Activated CD8-positive, alpha-beta T cell treated with anti-CD3 and anti-CD28 coated beads for 36 hours (primary cell): Measurements from ENCODE around the gene KCNJ3. TPM values are rescaled to one million over a fixed set of nuclear protein-coding genes. Genes with fewer than 3 reads are reported as not detected.

Experiments used
- ATAC-seq: fragments of 200-7000 bp; cut with Tn5 transposase; one replicate; pipeline ENCODE4 v1.10.0; 2021; ENCODE audit warnings: mild to moderate bottlenecking, moderate library complexity
- CTCF ChIA-PET: fragments of 350-600 bp; sonication (Branson Sonifier 250); formaldehyde crosslinking; loops from one replicate; lab custom pipeline; 2021; ENCODE audit warnings: antibody characterized with exemption; lab: Charles Lee
- POLR2A ChIA-PET: fragments of 350-600 bp; sonication (Branson Sonifier 250); formaldehyde crosslinking; loops from one replicate; lab custom pipeline; 2021; ENCODE audit warnings: antibody characterized with exemption; lab: Charles Lee
- DNase-seq: peaks from one replicate; pipeline ENCODE4 v3.0.0-alpha.2; 2020
- H3K27ac Mint-ChIP-seq: one replicate; pipeline ENCODE4 v1.8.0; 2021; ENCODE audit warnings: mild to moderate bottlenecking, mixed read lengths
- H3K27me3 Mint-ChIP-seq: one replicate; pipeline ENCODE4 v1.8.0; 2021; ENCODE audit warnings: mixed read lengths
- H3K36me3 Mint-ChIP-seq: one replicate; pipeline ENCODE4 v1.8.0; 2021; ENCODE audit warnings: low read depth, mixed read lengths
- H3K4me1 Mint-ChIP-seq: one replicate; pipeline ENCODE4 v1.8.0; 2021; ENCODE audit warnings: low read depth, mixed read lengths
- H3K4me3 Mint-ChIP-seq: one replicate; pipeline ENCODE4 v1.8.0; 2021; ENCODE audit warnings: mild to moderate bottlenecking, moderate library complexity, mixed read lengths
- H3K9me3 Mint-ChIP-seq: one replicate; pipeline ENCODE4 v1.8.0; 2021; ENCODE audit warnings: mixed read lengths
- intact Hi-C: fragments of 100-400 bp; cut with micrococcal nuclease; formaldehyde crosslinking; loops from one replicate; pipeline ENCODE4 v1.10.0; 2022
- total RNA-seq, 2 experiments: library from RNA; stranded (reverse); gene quantifications; one replicate each; pipeline ENCODE4 v1.2.3, GENCODE V29; 2021
- TF ChIP-seq, protein P1 (sequence below): fragments of 200-600 bp; IDR thresholded peaks from one replicate; pipeline ENCODE4 v1.8.0; 2022; ENCODE audit warnings: antibody characterized with exemption, mild to moderate bottlenecking

Gene KCNJ3
- total RNA-seq, 2 experiments from 2014 or later = not detected

DNA sequence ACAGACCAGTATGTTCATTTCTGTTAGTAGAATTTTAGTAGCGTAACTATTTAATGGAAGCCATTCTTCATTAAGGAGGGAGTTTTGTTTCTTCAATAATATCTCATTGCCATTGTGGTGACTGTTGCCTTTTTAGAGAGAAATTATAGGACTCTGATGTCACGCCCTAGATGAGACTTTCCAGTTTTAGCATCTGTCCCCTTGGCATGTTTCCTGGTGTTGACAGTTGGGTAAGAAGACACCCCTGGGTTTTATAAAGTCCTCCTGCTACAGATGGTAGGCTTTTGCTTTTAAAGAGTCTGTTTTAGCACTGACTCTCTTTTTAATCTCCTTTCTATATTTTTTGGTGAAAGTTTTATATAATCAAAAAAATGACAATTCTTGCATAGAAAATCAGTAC is 41.9 kb downstream of the KCNJ3 start:
- CTCF ChIA-PET = no interaction called here
- Mint-ChIP-seq H3K4me3 (no peak overlapping the region), H3K9me3 (no peaks in the 10 kb centered on the region)

DNA sequence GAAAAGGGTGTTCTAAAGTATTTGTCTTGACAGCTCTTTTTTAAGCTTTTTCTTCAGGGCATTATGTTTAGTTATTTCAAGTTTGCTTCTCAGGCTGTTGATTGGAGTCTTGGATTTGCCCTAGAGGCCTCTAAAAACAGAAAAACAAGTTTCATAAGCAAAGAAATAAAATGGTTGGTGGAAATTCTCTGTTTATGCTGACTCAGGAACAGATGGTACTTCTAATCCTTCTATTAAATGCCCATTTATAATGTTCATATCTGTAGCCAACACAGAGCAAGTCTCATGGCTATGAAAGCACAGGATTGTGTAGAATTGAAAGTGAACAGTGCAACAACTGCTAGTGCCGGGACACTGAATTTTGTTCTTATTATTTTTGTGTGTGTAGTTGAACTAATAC is 60.4 kb downstream of the KCNJ3 start:
- CTCF ChIA-PET = no interaction called here
- no peak overlapping the region for H3K27ac Mint-ChIP-seq
- no peaks in the 10 kb centered on the region for H3K36me3 Mint-ChIP-seq

More for the DNA sequence above, 41.9 kb downstream of the KCNJ3 start:
- POLR2A ChIA-PET = no interaction called here
- no peak for ATAC-seq
- Mint-ChIP-seq H3K4me1 (no peaks in the 10 kb centered on the region), H3K36me3 (no peaks in the 10 kb centered on the region), H3K27me3 (no peaks in the 10 kb centered on the region), H3K27ac (no peak overlapping the region)
- DNase-seq = no peak
- intact Hi-C loops = no loop called here
- TF ChIP-seq, protein P1, sequence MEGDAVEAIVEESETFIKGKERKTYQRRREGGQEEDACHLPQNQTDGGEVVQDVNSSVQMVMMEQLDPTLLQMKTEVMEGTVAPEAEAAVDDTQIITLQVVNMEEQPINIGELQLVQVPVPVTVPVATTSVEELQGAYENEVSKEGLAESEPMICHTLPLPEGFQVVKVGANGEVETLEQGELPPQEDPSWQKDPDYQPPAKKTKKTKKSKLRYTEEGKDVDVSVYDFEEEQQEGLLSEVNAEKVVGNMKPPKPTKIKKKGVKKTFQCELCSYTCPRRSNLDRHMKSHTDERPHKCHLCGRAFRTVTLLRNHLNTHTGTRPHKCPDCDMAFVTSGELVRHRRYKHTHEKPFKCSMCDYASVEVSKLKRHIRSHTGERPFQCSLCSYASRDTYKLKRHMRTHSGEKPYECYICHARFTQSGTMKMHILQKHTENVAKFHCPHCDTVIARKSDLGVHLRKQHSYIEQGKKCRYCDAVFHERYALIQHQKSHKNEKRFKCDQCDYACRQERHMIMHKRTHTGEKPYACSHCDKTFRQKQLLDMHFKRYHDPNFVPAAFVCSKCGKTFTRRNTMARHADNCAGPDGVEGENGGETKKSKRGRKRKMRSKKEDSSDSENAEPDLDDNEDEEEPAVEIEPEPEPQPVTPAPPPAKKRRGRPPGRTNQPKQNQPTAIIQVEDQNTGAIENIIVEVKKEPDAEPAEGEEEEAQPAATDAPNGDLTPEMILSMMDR = no peak

DNA sequence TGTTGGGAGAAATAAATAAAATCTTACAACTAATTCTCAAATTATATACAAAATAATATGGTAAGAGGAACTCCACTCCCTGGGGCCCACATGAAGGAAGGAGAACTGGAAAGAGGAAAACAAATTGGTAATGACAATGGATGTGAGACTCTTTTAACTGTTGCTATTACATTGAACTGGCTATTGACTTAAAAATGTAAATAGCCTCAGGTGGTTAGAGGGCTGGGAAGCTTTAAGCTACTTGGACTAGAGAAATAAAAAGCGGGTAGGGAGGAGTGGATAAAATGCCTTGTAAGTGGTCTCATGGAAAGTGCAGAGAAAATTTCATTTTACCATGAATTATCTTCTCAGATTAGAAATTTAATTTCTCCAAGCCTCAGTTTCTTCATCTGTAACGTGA is 64.1 kb downstream of the KCNJ3 start:
- H3K27me3 Mint-ChIP-seq = no peaks in the 10 kb centered on the region
- DNase-seq (no peak), ATAC-seq (no peak)
- no peaks in the 10 kb centered on the region for H3K36me3 Mint-ChIP-seq
- ChIA-PET CTCF (no interaction called here), POLR2A (no interaction called here)
- no peak overlapping the region for H3K4me3 Mint-ChIP-seq
- H3K27ac Mint-ChIP-seq = no peak overlapping the region
- TF ChIP-seq, protein P1 = no peak
- intact Hi-C loops = no loop called here
- no peaks in the 10 kb centered on the region for H3K4me1 Mint-ChIP-seq
- no peaks in the 10 kb centered on the region for H3K9me3 Mint-ChIP-seq

More for the DNA sequence above, 60.4 kb downstream of the KCNJ3 start:
- Mint-ChIP-seq H3K4me1 (no peaks in the 10 kb centered on the region), H3K9me3 (no peaks in the 10 kb centered on the region), H3K4me3 (no peak overlapping the region), H3K27me3 (no peaks in the 10 kb centered on the region)
- TF ChIP-seq, protein P1 = no peak
- intact Hi-C loops = no loop called here
- DNase-seq (no peak), ATAC-seq (no peak)
- POLR2A ChIA-PET = no interaction called here

DNA sequence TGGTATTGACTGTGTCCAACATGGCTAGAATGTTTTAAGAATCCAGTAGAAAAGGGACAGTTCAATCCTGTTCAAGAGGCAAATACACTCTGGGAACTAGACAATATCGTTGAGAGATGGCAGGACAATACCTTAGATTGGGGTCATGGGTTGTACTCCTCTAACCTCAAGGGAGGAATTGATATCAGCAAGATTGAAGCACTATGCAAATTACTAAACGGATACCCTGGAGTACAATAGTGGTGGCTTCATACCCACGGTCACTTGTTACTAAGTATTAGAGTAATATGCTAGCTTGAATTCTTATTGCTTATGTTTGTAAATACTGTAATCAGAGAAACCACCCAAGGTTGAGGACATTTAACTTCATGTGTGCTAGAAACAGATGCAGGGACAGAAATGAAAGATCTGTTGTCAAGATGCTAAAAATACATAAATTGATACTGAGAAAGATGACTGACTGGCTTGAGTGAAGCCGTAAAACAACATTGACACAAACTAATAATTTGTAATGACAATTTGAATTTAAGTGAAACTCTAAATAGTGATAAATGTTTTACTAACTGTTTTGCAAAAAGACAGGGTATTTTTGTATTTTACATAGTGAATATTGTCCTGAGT is 73.3 kb downstream of the KCNJ3 start:
- no peaks in the 10 kb centered on the region for H3K27me3 Mint-ChIP-seq
- TF ChIP-seq, protein P1 = no peak
- H3K9me3 Mint-ChIP-seq = peaks cover 6% of the 10 kb centered on the region
- no peak overlapping the region for H3K4me3 Mint-ChIP-seq
- DNase-seq = no peak
- H3K36me3 Mint-ChIP-seq = no peaks in the 10 kb centered on the region
- intact Hi-C loops = no loop called here
- no peak for ATAC-seq
- H3K4me1 Mint-ChIP-seq = no peaks in the 10 kb centered on the region
- ChIA-PET CTCF (no interaction called here), POLR2A (no interaction called here)
- H3K27ac Mint-ChIP-seq = no peak overlapping the region

DNA sequence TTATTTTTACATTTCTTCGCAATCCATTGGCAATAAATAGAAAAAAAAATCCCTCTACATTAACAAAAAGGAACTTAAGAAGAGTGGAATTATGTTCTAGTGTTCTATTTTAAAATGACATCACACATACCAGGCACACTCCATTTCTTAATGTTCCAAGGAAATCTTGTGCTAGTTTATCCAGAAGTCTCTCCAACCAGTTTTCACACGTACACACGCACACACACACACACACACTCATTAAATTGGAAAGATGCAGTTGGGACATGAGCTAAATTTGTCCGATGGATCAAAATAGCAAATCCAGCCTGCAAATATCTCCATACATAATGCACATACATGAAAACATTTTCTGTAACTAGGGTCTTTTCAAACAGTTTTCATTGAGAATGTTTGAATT is 78.3 kb downstream of the KCNJ3 start:
- Mint-ChIP-seq H3K27me3 (no peaks in the 10 kb centered on the region), H3K9me3 (peaks cover 2% of the 10 kb centered on the region), H3K36me3 (no peaks in the 10 kb centered on the region), H3K4me3 (no peak overlapping the region), H3K4me1 (no peaks in the 10 kb centered on the region), H3K27ac (no peak overlapping the region)
- CTCF ChIA-PET = no interaction called here
- intact Hi-C loops = no loop called here
- DNase-seq (no peak), ATAC-seq (no peak)
- TF ChIP-seq, protein P1 = no peak
- POLR2A ChIA-PET = no interaction called here
